Tibial artery (tissue), 4 donors: Measurements from ENCODE around the gene FSIP1.
A peak's percentile ranks its signal among the peaks of the same experiment; 100 is the strongest.

ENCODE experiments used
- DNase-seq, 2 donors: peaks; one replicate each; pipeline ENCODE4 v3.0.0-alpha.2; 2019
- H3K27ac ChIP-seq, 2 donors: fragments of 200-600 bp; sonication (generic) in 1 of 2; 1 replicate in 1 of 2; 2 replicates in 1 of 2; pipeline ENCODE4 v1.5.1; 2018 to 2019; ENCODE audit warnings: mild to moderate bottlenecking in 1 of 2
- H3K27me3 ChIP-seq, 2 donors: fragments of 200-600 bp; sonication (generic) in 1 of 2; one replicate each; pipeline versions ENCODE4 v1.5.1 to v1.6.0; 2016 to 2019
- H3K36me3 ChIP-seq, 3 donors: fragments of 200-600 bp; sonication (generic) in 2 of 3; one replicate each; pipeline ENCODE4 v1.5.1; 2016 to 2019; ENCODE audit warnings: mild to moderate bottlenecking in 2 of 3
- H3K4me1 ChIP-seq, 4 donors: fragments of 200-600 bp; sonication (generic) in 2 of 4; 1 replicate in 3 of 4; 2 replicates in 1 of 4; pipeline ENCODE4 v1.5.1; 2016 to 2019
- H3K4me3 ChIP-seq, 2 donors: fragments of 200-600 bp; sonication (generic) in 1 of 2; 1 replicate in 1 of 2; 2 replicates in 1 of 2; pipeline ENCODE4 v1.5.1; 2018 to 2019; ENCODE audit warnings: mild to moderate bottlenecking in 2 of 2
- H3K9me3 ChIP-seq, 3 donors: fragments of 200-600 bp; sonication (generic) in 1 of 3; one replicate each; pipeline ENCODE4 v1.5.1; 2016 to 2019
- CTCF ChIP-seq, 2 experiments: fragments of 200-600 bp in 1 of 2; fragments of 450-650 bp in 1 of 2; IDR thresholded peaks; one replicate each; pipeline ENCODE4 v1.5.1; 2017 to 2019; ENCODE audit warnings: antibody characterized with exemption in 2 of 2, mild to moderate bottlenecking in 1 of 2, moderate library complexity in 1 of 2
- intact Hi-C: fragments of 100-400 bp; cut with DNase I; formaldehyde crosslinking; loops from one replicate; pipeline ENCODE4 v1.15.0; 2023; ENCODE audit warnings: low total_unique reads

FSIP1 gene

GRCh38 chr15:39584266-39584659 lies 198.4 kb downstream of the FSIP1 start:
- intact Hi-C loops = loop anchor here (5.0 to 10.0 kb wide), 2 partner anchors 171 to 457 kb away; no protein-coding TSS in a partner anchor
- Histone ChIP-seq H3K36me3 (peaks cover 56 to 75% (median 68%) of the 10 kb centered on the region in 3 donors), H3K27ac (peak overlapping the region in 1 of 2 donors; percentile 77), H3K4me1 (peaks cover 0 to 68% (median 28%) of the 10 kb centered on the region in 4 donors), H3K9me3 (no peaks in the 10 kb centered on the region), H3K27me3 (no peaks in the 10 kb centered on the region), H3K4me3 (peak overlapping the region; percentile 69)
- DNase-seq = no peak
- TF ChIP-seq CTCF (IDR thresholded peaks at IDR 0.05) = no peak

GRCh38 chr15:39583596-39584265 lies 198.9 kb downstream of the FSIP1 start:
- no peak for DNase-seq
- Histone ChIP-seq H3K4me3 (peak overlapping the region; percentile 69), H3K9me3 (no peaks in the 10 kb centered on the region), H3K27ac (peak overlapping the region; percentile 8 to 77), H3K4me1 (peaks cover 0 to 73% (median 31%) of the 10 kb centered on the region in 4 donors), H3K27me3 (no peaks in the 10 kb centered on the region), H3K36me3 (peaks cover 51 to 70% (median 63%) of the 10 kb centered on the region in 3 donors)
- intact Hi-C loops = loop anchor here (2.0 to 10.0 kb wide), 3 partner anchors 171 to 456 kb away; no protein-coding TSS in a partner anchor
- peak in 1 of 2 experiments; percentile 25 for TF ChIP-seq CTCF (IDR thresholded peaks at IDR 0.05)

GRCh38 chr15:39582977-39583595 lies 199.6 kb downstream of the FSIP1 start:
- Histone ChIP-seq H3K27me3 (no peaks in the 10 kb centered on the region), H3K4me3 (peak overlapping the region; percentile 69), H3K9me3 (no peaks in the 10 kb centered on the region), H3K36me3 (peaks cover 44 to 64% (median 57%) of the 10 kb centered on the region in 3 donors), H3K4me1 (peaks cover 0 to 76% (median 31%) of the 10 kb centered on the region in 4 donors), H3K27ac (peak overlapping the region; percentile 77 to 92)
- intact Hi-C loops = loop anchor here (1.0 to 10.0 kb wide), 4 partner anchors 172 to 875 kb away; no protein-coding TSS in a partner anchor
- no peak for DNase-seq
- no peak for TF ChIP-seq CTCF (IDR thresholded peaks at IDR 0.05)

- DNase-seq = no peak
- H3K4me1 ChIP-seq = peaks cover 0 to 70% (median 31%) of the 10 kb centered on the region in 4 donors
- no peak for TF ChIP-seq CTCF (IDR thresholded peaks at IDR 0.05)
- peaks cover 38 to 57% (median 50%) of the 10 kb centered on the region in 3 donors for H3K36me3 ChIP-seq
- no peaks in the 10 kb centered on the region for H3K27me3 ChIP-seq
- H3K4me3 ChIP-seq = peak overlapping the region; percentile 69
- H3K27ac ChIP-seq = peak overlapping the region; percentile 77 to 92
- intact Hi-C loops = loop anchor here (1.0 to 10.0 kb wide), 4 partner anchors 172 to 874 kb away; no protein-coding TSS in a partner anchor
- no peaks in the 10 kb centered on the region for H3K9me3 ChIP-seq
These were observed 200.2 kb downstream of the FSIP1 start for GRCh38 chr15:39582286-39582976.

- peak overlapping the region; percentile 77 to 92 for H3K27ac ChIP-seq
- peaks cover 32 to 51% (median 45%) of the 10 kb centered on the region in 3 donors for H3K36me3 ChIP-seq
- TF ChIP-seq CTCF (IDR thresholded peaks at IDR 0.05) = peak in 1 of 2 experiments; percentile 39
- H3K4me3 ChIP-seq = peak overlapping the region; percentile 69
- peaks cover 0 to 66% (median 31%) of the 10 kb centered on the region in 4 donors for H3K4me1 ChIP-seq
- intact Hi-C loops = loop anchor here (1.0 to 10.0 kb wide), 4 partner anchors 173 to 874 kb away; no protein-coding TSS in a partner anchor
- H3K27me3 ChIP-seq = no peaks in the 10 kb centered on the region
- H3K9me3 ChIP-seq = no peaks in the 10 kb centered on the region
- DNase-seq = peak; percentile 56 to 74
These were observed 200.8 kb downstream of the FSIP1 start for GRCh38 chr15:39581793-39582285.
